ENCODE measurements around the gene TEAD1.

DNA sequence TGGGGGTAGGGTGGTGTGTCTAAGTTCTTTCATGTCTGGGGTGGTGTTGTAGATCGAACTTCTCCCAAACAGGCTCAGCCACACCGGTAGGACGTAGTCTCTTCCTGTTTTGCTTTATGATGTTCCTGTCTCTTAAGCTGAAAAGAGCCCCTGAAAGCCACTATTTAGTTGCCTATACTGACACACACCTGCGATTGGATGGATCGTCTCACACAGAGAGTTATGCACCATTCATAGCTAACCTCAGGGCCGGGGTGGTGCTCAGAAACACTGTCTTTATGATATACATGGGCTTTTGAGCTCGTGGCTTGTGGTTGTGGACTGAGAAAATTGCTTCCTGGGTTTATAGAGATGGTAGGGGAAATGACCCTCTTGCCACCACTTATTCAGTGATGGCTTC, 137.6 kb downstream of the TEAD1 start:
- TF ChIP-seq FOXM1 (IDR thresholded peaks at IDR 0.05; ENCODE audit: low read depth, low read length) (no peak), YY1 (IDR thresholded peaks at IDR 0.05; ENCODE audit: low read depth, low read length) (no peak), CREM (IDR thresholded peaks at IDR 0.05; ENCODE audit: low read depth) (no peak), POLR2A (IDR thresholded peaks at IDR 0.05; ENCODE audit: low read depth, low read length) (no peak), TCF12 (IDR thresholded peaks at IDR 0.05; ENCODE audit: low read depth, low read length) (no peak), EZH2 (IDR thresholded peaks at IDR 0.05; ENCODE audit: borderline replicate concordance, control insufficient read depth, low read depth, low read length) (no peak), EP300 (IDR thresholded peaks at IDR 0.05; ENCODE audit: borderline replicate concordance in 1 of 2, control insufficient read depth in 1 of 2, low read depth in 2 of 2, low read length in 2 of 2) (no peak), ZNF274 (IDR thresholded peaks at IDR 0.05; ENCODE audit: insufficient read depth, insufficient read length) (no peak)
- TF ChIP-seq, protein P1, sequence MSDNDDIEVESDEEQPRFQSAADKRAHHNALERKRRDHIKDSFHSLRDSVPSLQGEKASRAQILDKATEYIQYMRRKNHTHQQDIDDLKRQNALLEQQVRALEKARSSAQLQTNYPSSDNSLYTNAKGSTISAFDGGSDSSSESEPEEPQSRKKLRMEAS (IDR thresholded peaks at IDR 0.05; ENCODE audit: low read depth, low read length) = no peak
- TF ChIP-seq, protein P2, sequence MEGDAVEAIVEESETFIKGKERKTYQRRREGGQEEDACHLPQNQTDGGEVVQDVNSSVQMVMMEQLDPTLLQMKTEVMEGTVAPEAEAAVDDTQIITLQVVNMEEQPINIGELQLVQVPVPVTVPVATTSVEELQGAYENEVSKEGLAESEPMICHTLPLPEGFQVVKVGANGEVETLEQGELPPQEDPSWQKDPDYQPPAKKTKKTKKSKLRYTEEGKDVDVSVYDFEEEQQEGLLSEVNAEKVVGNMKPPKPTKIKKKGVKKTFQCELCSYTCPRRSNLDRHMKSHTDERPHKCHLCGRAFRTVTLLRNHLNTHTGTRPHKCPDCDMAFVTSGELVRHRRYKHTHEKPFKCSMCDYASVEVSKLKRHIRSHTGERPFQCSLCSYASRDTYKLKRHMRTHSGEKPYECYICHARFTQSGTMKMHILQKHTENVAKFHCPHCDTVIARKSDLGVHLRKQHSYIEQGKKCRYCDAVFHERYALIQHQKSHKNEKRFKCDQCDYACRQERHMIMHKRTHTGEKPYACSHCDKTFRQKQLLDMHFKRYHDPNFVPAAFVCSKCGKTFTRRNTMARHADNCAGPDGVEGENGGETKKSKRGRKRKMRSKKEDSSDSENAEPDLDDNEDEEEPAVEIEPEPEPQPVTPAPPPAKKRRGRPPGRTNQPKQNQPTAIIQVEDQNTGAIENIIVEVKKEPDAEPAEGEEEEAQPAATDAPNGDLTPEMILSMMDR (IDR thresholded peaks at IDR 0.05 in 2 of 3, conservative IDR thresholded peaks at IDR 0.05 in 1 of 3; ENCODE audit: control insufficient read depth in 2 of 3, extremely low read depth in 1 of 3, insufficient read depth in 1 of 3, low read depth in 3 of 3, low read length in 3 of 3) = no peak
